Measurements from ENCODE around the gene TCERG1L.

TCERG1L gene

GRCh38 chr10:131077724-131078123, 233.8 kb downstream of the TCERG1L start:
- no peak for DNase-seq

GRCh38 chr10:131077031-131077430, 234.5 kb downstream of the TCERG1L start:
- DNase-seq: no peak

- DNase-seq: no peak
Observed at GRCh38 chr10:131076356-131076755, 235.2 kb downstream of the TCERG1L start.

- no peak for DNase-seq
Observed at GRCh38 chr10:131075218-131075770, 236.2 kb downstream of the TCERG1L start.

GRCh38 chr10:131074682-131075081, 236.8 kb downstream of the TCERG1L start:
- DNase-seq: no peak

GRCh38 chr10:131073469-131074035, 238.0 kb downstream of the TCERG1L start:
- DNase-seq: no peak

- DNase-seq: no peak
Observed at GRCh38 chr10:131072651-131073468, 238.7 kb downstream of the TCERG1L start.

GRCh38 chr10:131071721-131072120, 239.8 kb downstream of the TCERG1L start:
- no peak for DNase-seq

GRCh38 chr10:131070856-131071255, 240.7 kb downstream of the TCERG1L start:
- no peak for DNase-seq

- no peak for DNase-seq
Observed at GRCh38 chr10:131068760-131069159, 242.8 kb downstream of the TCERG1L start.

- DNase-seq: no peak
Observed at GRCh38 chr10:131068311-131068710, 243.2 kb downstream of the TCERG1L start.

- no peak for DNase-seq
Observed at GRCh38 chr10:131067690-131068089, 243.8 kb downstream of the TCERG1L start.

GRCh38 chr10:131065673-131066305, 245.7 kb downstream of the TCERG1L start:
- no peak for DNase-seq

GRCh38 chr10:131063311-131063710, 248.2 kb downstream of the TCERG1L start:
- no peak for DNase-seq

- DNase-seq: no peak
Observed at GRCh38 chr10:131062621-131063260, 248.8 kb downstream of the TCERG1L start.

GRCh38 chr10:131061216-131061615, 250.3 kb downstream of the TCERG1L start:
- DNase-seq: no peak

- no peak for DNase-seq
Observed at GRCh38 chr10:131059881-131060280, 251.6 kb downstream of the TCERG1L start.

- DNase-seq: no peak
Observed at GRCh38 chr10:131058799-131059198, 252.7 kb downstream of the TCERG1L start.

- DNase-seq: no peak
Observed at GRCh38 chr10:131056781-131057180, 254.7 kb downstream of the TCERG1L start.

- DNase-seq: no peak
Observed at GRCh38 chr10:131056091-131056579, 255.4 kb downstream of the TCERG1L start.

- no peak for DNase-seq
Observed at GRCh38 chr10:131055437-131055836, 256.1 kb downstream of the TCERG1L start.

- no peak for DNase-seq
Observed at GRCh38 chr10:131053192-131053591, 258.3 kb downstream of the TCERG1L start.

- no peak for DNase-seq
Observed at GRCh38 chr10:131050162-131050766, 261.3 kb downstream of the TCERG1L start.
